ENCODE measurements around the gene TBC1D20.

The TBC1D20 gene

DNA sequence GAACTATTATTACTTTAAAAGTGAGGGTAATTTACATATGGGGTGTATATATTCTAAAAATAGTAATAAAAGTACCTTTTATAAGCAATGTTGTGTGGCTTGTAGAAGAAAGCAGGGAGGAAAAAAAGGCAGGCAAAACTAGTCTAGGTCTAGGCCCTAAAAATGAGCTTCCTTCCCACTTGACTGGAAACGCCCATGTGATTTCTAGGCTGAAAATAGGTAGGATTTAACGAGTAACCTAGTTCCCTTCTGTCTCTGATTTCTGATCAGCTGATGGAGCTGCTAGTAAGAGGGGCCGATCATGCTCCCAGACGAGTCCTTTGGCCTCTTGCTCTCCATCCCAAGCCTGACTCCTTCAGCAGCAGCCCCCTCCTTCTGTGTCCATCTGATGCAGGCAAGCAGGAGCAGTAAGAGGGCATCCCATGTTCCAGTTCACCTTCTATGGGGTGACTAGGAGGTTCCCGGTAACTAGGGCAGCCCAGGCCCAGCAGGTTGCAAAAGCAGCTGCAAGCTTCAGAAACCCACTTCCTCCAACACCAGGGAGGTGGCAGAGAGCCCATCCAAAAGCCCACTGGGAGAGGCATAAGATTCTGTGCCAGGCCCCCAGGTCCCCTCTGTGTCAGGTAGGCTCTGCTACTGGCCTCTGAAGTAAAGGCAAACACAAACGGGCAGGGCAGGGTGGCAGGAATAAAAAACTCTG, 24.4 kb downstream of the TBC1D20 start:
- TF ChIP-seq, protein P1, sequence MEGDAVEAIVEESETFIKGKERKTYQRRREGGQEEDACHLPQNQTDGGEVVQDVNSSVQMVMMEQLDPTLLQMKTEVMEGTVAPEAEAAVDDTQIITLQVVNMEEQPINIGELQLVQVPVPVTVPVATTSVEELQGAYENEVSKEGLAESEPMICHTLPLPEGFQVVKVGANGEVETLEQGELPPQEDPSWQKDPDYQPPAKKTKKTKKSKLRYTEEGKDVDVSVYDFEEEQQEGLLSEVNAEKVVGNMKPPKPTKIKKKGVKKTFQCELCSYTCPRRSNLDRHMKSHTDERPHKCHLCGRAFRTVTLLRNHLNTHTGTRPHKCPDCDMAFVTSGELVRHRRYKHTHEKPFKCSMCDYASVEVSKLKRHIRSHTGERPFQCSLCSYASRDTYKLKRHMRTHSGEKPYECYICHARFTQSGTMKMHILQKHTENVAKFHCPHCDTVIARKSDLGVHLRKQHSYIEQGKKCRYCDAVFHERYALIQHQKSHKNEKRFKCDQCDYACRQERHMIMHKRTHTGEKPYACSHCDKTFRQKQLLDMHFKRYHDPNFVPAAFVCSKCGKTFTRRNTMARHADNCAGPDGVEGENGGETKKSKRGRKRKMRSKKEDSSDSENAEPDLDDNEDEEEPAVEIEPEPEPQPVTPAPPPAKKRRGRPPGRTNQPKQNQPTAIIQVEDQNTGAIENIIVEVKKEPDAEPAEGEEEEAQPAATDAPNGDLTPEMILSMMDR (IDR thresholded peaks at IDR 0.05), result no peak

DNA sequence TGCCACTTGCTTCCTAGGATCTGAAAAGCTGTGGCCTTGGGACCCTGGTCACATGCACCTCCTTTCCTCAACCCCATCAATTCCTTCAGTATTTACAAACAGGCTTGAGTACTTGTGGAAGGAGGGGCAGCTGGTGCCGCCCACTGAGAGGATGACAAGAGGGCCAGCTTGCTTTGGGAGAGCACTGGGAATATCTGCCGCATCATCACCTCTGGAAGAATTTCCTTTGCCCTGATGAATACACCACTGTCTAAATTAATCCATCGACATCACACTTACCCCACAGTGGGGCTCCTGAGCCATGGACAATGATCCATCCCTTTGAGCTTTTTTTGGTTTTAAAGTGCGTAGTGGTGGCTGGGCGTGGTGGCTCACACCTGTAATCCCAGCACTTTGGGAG, 25.9 kb downstream of the TBC1D20 start:
- TF ChIP-seq, protein P1 (IDR thresholded peaks at IDR 0.05), result no peak

DNA sequence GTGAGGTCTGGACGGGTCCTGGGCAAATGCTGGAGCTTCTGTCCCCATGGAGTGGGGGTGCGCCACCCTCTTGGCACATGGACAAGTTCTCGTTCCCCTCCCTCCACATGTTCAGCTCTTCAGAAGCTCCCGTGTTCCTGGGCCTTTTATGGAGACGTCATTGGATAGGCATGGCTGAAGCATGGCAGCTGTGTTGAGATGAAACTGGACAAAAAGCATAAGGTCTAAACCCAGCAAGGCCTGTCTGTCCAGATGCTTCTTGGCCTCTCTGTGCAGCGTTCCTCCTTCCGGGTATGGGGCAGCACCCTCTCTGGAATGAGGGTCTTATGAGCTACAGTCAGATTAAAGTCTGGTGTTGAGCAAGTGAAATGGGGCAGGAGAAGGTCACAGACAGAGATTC, 26.8 kb downstream of the TBC1D20 start:
- TF ChIP-seq, protein P1 (IDR thresholded peaks at IDR 0.05), result no peak

DNA sequence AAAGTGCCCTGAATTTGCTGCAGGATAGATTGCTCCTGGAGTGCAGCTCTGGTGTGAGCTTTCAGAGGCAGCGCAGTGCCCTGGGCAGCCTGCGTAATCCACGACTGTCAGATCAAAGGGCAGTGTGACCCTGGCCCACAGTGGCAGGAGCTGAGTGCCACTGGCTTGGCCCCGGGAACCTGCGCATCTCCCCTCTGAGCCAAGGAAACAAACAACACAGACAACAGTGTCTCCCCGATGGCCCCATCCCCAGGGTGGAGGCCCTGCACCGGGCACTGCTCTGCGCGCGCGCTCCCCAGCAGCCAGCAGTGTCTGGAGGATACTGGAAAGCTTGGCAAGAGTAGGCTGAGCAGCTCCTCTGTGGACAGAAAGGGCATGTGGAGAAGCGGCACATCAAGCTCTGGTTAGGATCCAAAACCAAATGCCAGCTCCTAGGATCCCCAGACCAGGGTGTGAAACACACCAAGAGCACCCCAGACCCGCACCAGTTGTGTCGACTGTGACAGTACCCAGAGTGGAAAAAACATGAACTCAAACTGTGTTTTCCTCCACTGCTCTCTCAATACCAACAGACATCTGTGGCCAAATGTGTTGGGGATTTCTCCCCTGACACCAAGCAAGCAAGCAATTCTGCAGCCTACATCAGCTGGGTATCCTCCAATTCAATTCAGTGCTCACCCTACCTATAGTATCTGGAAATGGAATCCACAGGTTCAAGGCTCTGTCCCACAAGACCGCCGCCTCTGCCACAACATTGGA, 27.5 kb downstream of the TBC1D20 start:
- TF ChIP-seq, protein P1 (IDR thresholded peaks at IDR 0.05), result no peak

DNA sequence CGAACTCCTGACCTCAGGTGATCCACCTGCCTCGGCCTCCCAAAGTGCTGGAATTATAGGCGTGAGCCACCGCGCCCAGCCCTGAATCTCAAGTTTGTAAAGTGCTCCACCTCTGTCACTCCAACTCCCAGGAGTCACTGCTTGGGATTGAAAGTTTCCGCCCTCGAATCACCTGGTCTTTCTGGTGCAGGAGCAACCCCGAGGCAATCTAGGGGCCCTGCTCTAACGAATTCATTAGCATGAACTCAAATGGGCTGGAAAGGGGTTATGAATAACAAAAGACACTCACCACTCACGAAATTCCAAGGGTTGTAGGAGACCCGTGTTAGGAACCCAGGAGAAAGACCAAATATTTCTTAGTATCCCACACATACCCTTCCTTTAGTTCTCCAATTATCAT, 28.1 kb downstream of the TBC1D20 start:
- TF ChIP-seq, protein P1 (IDR thresholded peaks at IDR 0.05), result no peak

DNA sequence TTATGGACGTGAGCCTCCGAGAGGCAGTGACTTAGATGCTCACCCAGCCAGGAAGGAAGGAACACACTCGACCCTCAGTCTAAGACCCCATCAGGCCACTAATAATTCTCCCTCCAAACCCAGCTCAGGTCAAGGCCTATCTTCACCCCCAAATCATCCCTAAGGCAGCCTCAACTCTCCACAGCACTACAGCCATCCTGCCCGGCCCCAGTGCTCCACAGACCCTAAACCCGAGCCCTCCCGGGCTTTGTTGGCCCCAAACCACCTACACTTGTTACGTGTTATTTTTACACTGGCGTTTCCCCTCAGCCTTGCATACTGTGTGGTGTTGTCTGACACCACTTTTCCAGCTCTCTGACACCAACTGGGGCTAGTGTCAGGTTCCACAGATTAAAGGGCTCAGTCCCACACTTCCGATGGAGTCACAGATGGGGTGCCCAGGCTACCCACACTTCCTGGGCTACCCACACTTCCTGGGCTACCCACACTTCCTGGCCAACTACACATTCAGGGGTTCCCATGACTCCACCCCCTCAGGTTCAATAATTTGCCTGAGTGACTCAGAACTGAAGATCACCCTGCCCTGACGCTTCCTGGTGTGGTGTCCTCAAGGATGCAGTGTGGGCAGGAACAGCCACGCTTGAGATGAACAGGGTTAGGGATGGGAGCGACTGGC, 28.9 kb downstream of the TBC1D20 start:
- TF ChIP-seq, protein P1 (IDR thresholded peaks at IDR 0.05), result no peak

DNA sequence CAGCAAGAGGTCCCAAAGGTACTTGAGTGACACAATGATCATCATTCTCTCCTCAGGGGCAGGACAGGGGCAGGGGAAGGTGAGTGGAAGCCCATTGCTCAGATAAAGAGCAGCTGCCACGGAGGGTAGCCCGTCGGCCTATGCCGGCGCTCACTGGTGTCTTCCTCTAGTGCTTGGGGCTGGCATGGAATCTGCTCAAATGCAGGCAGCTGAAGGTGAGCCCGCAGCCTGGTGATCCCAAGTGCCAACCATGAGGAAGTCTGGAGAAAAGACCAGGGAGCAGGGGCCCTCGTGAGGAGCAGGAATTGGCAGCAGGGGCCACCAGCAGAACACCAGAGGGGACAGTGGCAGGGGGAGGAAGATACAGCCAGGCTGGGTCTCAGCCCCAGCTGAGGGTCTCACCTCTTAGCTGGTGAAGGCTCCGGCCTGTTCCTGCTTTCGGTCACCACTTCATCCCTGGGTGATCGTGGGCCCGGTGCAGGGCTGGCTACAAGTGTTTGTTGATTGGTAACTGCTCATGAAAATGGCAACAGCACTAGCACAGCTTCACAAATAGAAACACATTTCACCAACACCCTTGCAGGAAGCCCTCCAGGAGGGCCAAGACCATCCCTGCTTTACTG, 29.5 kb downstream of the TBC1D20 start:
- TF ChIP-seq, protein P1 (IDR thresholded peaks at IDR 0.05), result no peak
